HG02970 (cell line): ENCODE data around the gene PDLIM5.
"Not testable (repeated sequence)": the region's sequence is repeated elsewhere in the genome, so short reads cannot be mapped to it uniquely, and the experiment has no call there.

Experiments
- ATAC-seq: cut with Tn5 transposase; IDR thresholded peaks from one replicate; pipeline ENCODE4 v1.9.1; 2021; ENCODE audit warnings: mild to moderate bottlenecking, moderate library complexity, moderate number of reproducible peaks; ENCODE audit not compliant: unreplicated experiment, low FRiP score

Gene PDLIM5

DNA sequence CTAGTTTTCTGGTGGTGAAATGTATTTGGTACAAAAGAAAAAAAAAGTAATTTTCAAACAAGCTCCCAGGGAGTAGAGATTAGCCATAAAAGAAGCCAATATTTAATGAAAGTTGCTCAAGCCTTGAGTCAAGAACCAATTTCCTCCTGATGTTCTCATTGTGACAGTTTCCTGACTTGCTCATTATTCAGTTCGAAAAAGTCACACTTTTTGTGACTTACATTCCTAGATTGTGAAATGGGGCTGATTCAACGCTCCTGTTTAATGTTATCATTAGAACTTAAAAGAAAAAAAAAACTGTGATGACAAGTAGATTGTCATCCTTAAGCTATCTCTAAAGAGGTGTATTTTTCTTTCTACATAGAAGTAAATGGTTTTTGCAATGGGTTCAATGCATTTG lies 183.4 kb downstream of the PDLIM5 start:
- no peak for ATAC-seq

DNA sequence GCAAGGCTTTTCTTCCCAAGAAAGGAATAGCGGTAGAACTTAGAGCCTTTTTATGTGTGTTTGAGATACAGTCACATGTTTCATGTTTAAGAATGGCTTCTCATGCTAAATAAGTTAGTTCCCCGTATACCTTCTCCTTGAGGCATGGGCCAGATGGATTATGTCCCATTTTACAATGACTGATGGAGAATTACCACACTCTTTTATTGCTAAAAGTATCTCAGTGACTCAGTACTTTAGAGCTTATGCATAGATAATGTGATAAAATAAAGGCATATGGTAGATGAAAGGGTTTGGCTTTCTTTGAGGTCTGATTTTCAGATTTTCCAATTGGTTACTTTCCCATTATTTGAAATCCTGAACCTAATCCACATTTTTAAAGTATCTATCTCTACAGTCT lies 184.3 kb downstream of the PDLIM5 start:
- no peak for ATAC-seq

DNA sequence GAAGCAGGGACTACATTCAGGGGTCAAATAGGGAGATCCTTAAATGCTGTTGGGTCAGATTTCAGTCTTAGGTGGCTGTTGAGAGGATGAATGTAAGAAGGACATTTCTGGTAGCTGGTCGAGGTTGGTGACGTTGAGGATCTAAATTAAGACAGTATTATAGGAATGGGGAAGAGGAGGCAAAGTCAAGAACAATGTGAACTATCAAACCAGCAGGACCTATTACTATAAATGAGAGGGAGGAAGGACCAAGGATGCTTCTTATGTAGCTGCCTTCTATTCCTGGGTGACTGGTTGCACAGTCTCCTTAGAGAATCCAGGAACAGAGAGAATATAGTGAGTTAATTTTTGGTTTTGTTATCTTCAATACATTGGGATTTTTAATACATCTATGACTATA lies 187.6 kb downstream of the PDLIM5 start:
- ATAC-seq: no peak

DNA sequence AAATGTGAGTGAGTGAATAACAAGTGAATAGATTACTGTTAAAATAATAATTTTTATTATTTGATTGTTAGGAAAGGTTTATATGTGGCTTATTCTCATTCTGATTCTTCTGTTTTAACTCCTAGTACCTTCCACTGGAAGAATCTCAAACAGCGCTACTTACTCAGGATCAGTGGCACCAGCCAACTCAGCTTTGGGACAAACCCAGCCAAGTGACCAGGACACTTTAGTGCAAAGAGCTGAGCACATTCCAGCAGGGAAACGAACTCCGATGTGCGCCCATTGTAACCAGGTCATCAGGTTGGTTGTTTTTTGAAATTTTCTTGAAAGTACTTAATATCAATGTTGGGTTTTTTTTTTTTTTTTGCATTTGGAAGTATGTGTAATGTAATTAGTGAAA lies 188.4 kb downstream of the PDLIM5 start:
- ATAC-seq: no peak

DNA sequence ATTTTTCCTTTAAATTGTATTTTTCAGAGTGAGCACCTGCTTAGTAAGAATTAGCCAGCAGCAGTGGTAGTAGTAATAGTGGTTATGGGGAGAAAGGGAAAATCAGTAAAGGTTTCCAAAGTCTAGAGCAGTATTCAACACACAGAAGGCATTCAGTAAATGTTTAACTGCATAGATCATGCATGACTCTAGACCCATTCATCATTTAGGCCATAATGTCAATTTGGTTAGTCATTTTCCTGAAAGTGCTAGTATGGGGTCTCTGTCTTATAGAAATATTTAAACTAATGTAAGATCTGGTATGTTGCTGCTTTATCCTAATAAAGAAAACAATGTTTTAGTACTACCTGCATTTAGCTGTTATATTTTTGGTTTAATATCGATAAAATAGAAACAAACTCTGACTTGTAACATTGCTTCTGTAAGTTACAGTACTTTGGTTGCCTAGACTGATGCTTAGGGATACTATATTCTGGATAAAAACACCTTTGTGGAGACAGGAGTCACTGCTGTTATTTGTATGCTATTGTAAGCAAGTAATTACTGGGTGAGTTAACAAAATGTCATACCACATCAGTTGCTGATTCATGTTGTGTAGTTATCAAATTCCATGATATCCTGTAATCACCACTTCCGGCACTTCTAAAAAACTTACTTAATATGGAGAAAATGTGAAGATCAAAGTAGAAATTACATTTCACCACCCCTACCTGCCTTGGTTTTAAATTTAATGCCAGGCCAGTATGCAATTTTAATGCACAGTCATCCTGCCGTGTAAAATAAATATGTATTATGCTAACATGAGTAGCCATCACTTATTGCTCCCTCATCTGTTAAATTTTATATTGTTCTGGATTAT lies 190.2 kb downstream of the PDLIM5 start:
- ATAC-seq: no peak

DNA sequence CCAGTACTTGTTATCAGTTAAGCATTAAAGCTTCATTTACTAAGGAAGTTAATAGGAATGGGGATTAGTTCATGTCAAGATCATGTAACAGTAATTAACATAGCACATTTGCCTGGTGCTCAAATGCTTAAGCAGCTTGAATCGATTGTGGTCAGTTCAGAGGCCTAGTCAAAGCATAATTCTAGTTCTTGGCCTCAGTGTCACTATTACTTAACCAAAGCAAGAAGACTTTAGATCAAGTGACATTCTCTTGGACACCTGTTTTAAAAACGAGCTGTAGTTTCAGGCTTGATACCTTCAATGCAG lies 190.8 kb downstream of the PDLIM5 start:
- no peak for ATAC-seq

DNA sequence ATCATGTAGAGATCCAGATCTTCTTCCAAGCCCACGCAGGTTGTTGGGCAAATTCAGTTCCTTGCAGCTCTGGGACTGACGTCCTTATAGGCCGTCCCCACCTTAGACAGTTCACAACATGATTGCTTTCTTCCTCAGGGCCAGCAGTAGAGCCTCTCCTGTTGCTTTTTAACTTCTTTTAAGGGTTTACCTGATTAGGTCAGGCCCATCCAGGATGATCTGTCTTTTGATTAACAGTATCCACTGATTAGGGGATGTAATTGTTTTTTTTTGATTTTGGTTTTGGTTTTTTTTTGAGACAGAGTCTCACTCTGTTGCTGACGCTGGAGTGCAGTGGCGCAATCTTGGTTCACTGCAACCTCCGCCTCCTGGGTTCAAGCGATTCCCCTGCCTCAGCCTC lies 197.0 kb downstream of the PDLIM5 start:
- ATAC-seq: no peak

DNA sequence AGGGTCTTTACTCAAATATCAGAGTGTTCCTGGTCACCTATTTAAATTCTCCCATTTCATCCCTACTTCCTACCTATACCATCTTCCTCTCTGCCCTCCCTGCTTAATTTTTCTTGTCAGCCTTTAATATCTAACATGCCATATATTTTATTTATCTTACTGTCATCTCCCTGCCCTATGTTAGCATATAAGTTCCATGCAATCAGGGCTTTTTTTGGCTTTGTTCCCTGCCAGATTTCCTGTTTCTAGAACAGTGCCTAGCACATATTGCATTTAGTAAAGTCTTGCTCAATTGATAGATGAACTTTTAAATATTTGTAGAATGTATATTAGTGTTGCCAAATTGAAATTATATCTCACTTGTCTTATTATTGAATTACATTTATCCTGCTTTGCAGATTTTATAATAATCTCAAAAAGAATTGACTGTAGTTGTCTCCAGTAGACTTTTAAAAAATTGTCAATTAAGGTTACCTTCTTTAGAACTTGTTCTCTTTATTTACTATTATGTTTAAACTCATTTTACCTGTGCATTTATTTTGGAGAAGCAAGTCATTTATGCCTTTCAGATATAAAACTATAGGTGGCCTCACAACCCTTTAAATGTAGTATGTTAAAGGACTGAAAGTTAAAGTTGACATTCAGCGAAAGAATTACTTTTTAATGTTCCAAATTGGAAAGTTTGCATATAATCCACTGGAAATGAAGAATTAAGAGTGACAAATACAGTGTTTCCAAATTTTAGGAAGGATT lies 197.8 kb downstream of the PDLIM5 start:
- no peak for ATAC-seq

DNA sequence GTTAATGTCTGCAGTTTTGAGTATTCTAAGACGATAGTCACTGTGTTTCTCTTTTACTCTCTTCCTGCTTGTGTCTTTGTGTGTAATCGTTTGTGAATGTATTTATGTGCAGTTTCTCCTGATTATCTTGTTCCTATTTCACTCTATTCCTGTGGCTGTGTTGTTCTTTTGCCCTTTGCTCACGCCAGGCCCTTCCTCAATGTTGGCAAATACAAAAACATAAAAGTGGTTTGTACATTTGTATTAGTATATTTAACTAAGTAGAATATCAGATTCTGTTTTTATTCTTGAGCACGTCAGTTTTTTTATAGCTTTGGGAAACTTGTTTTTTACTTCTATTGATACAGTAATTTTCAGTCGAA lies 198.4 kb downstream of the PDLIM5 start:
- no peak for ATAC-seq

DNA sequence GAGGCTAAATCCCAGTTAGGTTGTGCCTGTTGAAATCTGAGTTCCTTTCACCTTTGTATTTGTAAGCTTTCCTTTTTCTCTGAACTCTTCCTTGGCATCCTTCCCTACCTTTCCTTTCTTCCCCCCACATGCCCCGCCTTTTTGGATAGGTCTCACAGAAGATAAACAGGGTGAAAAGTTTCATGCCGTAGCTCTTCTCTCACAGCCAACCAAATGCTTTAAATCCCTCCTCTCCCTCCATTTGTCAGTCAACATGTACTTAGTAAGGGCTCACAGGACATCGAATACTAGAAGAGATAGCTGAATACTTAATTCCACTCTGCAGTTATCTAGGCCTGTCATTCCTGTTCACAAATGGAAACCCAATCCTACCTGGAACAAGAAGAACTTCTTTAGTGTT lies 198.9 kb downstream of the PDLIM5 start:
- ATAC-seq: no peak

DNA sequence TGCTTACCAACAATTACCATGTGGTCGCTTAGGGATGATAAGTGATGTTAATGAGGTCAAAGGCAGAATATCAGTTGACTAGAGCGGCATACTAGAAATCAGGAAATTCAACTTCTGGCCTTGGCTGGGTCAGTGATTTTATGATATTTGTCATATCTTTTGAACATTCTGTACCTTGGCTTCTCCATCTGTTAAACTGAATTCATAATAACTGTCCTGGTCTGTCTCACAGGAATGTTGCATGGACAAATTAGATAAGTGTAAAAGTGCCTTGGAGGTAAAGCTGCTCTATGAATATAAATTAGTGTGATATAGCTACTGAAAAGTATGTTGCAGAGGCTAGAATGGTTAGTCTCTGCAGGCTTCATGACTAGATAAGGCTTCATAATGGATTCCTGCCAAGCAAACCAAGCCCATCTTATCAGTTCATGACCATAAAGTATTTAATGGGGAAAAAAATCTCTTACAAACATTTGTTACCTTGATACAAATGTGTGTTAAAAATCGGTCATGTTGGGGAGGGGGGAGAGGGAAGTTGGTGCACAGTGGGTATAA lies 201.4 kb downstream of the PDLIM5 start:
- ATAC-seq: no peak

DNA sequence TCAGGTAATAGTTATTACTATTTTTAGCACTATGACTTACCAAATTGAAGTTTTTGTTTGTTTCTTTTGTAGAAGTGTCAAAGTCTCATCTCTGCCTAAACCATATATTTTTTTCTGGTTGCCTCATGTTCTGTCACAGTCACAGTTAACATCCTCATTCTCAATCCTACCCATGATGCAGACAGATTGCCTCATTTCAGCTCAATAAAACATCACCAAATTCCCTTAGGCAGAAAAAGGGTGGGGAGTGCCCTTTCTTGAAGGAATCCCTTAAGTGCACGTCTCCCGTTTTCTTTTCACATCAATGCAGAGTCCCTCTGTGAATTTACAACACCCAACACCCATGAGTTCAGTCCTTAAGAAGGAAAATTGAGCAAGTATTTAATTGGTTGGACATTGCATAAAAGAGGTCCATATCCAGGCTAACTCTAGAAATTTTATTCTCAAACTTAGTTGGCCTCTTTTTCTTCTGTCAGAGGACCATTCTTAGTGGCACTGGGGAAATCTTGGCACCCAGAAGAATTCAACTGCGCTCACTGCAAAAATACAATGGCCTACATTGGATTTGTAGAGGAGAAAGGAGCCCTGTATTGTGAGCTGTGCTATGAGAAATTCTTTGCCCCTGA lies 202.4 kb downstream of the PDLIM5 start:
- no peak for ATAC-seq

DNA sequence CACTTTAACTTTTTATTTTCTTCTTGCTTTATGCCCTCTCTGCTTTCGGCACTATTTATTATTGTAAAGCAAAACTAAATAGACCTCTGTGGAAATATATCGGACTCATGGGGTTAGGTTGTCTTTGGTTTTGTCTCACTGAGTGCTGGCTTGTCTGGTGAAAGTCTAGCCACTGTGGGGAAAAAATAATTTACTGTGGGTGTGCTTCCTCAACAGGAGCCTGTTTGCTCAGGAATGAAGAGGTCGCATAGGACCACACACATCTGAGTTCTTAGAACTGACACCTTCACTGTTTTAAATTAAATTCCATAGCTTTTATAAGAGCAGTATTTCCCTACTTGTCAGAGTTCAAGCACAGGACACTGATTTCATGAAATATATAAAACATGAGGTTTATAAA lies 203.0 kb downstream of the PDLIM5 start:
- ATAC-seq: no peak

DNA sequence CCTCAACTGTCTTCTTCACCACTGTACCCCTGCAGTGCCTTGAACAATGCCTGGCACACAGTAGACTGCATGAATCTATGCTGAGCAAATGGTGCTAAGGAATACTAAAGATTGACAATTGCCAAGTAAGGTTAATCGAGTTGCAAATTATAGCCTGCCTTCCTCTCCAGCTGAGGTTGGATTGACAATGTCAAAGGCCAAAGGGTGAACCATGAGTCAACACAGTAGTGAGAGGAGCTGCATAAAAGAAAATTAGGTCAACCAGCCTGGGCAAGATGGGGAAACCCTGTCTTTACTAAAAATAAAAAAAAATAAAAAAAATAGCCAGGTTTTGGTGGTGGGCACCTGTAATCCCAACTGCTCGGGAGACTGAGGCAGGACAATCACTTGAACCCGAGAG lies 208.9 kb downstream of the PDLIM5 start:
- no peak for ATAC-seq

DNA sequence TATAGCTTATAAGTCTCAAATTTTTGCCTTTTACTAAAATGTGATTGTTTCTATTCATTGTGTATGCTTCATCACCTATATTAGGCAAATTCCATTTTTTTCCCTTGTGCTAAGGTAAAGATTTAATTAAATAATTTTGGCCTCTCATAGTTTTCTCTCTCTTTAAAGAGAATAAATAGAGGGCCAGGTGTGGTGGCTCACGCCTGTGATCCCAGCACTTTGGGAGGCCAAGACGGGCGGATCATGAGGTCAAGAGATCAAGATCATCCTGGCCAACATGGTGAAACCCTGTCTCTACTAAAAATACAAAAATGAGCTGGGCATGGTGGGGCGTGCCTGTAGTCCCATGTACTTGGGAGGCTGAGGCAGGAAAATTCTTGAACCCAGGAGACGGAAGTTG lies 213.3 kb downstream of the PDLIM5 start:
- ATAC-seq: not testable (repeated sequence)

DNA sequence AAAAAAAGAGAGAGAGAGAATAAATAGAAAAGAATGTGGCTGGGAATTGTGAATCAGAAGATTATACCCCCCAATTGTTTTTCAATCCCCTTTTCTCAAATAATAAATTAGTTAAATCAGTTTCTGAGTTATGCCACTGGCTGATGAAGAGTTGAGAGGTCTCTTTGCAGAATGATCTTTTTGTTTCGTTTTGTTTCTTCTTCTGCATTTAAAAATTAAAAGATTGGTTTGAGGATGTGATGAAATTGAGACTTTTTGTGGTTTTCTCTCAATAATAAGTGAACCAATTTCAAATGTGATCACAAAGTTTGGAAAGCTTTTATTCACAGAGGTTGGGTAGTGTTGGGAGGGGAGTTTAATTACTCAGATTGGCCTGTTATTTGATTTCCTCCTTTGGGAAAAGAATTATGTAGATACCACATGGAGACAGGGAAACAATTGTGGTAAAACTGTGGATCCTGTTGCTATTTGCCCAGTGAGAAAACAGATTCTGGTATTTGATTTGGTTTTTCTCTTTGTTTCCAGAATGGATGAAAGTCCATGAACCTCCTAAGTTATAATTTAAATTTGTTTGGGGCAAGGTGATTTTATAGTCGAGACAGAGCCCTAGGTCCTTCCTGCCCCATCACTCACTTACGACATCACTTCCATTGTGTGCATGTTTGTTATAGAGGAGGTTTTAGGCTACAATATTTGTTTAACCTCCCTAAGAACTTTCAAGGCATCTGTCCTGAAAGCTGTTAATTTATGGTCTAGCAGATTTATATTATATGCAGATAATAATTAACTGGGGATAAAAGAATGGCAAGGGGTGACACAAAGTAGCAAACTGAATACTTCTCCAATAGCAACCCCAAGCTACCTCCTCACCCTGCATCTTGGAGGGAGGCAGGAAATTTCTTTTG lies 214.0 kb downstream of the PDLIM5 start:
- ATAC-seq: no peak

DNA sequence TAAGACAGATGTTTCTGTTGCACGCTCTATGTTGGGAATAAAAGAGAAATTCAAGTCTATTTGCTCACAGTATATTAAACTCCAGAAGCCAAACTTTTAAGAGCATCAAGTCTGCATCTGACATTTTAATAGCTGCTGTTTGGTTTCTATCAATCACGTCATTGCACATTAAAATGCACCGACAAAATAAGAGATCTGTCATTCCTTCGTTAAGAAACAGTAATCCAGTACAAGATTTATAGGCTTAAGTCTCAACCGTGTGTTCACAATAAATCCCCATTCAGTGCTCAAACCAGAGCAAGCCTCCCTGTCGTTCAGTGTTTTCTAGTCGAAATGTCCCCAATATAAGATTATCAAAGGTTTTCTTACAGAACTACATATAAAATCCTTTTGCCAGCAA lies 217.0 kb downstream of the PDLIM5 start:
- no peak for ATAC-seq

DNA sequence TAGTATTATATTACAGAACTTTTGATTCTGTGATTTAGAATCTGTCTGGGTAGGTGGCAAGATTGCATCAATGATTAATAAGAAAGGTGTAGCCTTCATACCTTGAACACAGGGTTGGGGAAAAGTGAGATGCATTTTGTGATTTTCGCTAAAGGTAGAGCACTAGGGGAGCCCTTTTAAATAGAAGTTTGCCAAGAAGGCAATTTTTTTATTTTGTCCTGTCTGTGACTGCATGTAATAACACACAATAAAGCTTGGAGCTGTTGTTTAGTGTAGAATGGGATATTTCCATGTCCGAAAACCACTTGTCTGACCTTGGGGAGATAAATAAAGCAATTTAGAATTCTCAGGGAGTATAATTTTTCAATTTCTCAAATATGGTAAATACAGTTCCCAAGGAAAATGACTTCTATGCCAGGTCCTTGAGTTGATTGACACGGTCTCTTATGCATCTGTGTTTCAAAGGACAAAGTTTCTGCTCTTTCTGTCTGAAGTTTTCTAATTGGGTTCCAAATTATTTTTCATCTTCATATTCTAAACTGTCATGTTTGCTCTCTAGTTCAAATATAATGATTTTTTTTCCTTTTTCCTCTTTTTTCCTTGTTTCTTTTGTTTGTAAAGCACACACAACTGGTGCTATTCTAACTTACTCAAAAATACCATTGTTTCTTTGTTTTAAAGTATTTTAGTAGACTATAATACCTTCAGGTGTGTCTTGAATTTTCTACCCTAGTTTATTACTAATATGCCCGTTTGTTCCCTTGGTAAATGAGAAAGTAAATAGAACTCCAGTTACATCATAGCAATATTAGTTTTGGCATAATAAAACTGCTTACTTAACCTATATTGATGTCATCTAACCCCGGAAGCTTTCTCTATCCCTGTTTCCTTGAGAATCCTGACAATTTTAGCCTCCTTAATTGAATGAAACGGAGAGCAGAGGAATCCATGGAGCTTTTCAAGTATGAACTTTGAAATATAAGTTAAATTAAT lies 218.2 kb downstream of the PDLIM5 start:
- ATAC-seq: no peak

DNA sequence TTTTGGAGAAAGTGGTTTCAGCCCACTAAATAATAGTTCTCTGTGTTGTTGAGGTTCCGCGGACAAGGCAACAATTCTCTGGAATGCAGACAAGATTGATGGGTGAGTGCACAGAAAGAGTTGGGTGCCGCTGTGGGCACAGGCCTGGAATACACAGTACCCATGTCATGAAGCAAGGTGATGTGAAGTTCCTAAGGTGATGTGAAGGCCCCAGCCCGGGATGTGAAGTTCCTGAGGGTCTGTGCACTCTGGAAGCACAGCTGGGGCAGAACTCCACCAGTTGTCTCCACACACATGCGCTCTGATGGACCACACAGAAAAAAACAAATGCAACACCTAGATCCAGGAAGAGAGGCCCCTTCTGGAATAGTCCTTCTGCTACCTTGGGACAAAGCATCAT lies 219.4 kb downstream of the PDLIM5 start:
- no peak for ATAC-seq
